GM23338 (cell line): ENCODE data around the gene PCGF3. TPM values are rescaled to one million over a fixed set of nuclear protein-coding genes. Genes with fewer than 3 reads are reported as not detected.

Source experiments
- ATAC-seq: fragments of 200-7000 bp; cut with Tn5 transposase; 3 replicates; pipeline ENCODE4 v1.9.1; 2020
- DNase-seq: peaks from one replicate; pipeline ENCODE4 v3.0.0-alpha.2; 2015; ENCODE audit warnings: low spot score
- H2AFZ ChIP-seq: fragments of 200-600 bp; sonication (generic); 2 replicates; pipeline ENCODE4 v1.8.0; 2016; ENCODE audit warnings: antibody characterized with exemption, mild to moderate bottlenecking, moderate library complexity
- H3F3A ChIP-seq: fragments of 200-600 bp; sonication (generic); replicated peaks from 2 replicates; pipeline ENCODE4 v1.8.0; 2017; ENCODE audit warnings: antibody characterized with exemption, mixed run types, low read depth
- H3K27ac ChIP-seq: fragments of 200-600 bp; sonication (generic); 2 replicates; pipeline ENCODE4 v1.6.1; 2016; ENCODE audit warnings: low read depth
- H3K27me3 ChIP-seq: fragments of 200-600 bp; sonication (generic); 2 replicates; pipeline ENCODE4 v1.8.0; 2016; ENCODE audit warnings: mild to moderate bottlenecking, mixed run types, moderate library complexity; ENCODE audit not compliant: insufficient read depth
- H3K36me3 ChIP-seq: fragments of 200-600 bp; sonication (generic); 2 replicates; pipeline ENCODE4 v1.8.0; 2016; ENCODE audit warnings: mild to moderate bottlenecking; ENCODE audit not compliant: insufficient read depth
- H3K4me1 ChIP-seq: fragments of 200-600 bp; sonication (generic); 2 replicates; pipeline ENCODE4 v1.8.0; 2016; ENCODE audit warnings: mild to moderate bottlenecking, moderate library complexity; ENCODE audit not compliant: insufficient read depth
- H3K4me2 ChIP-seq: fragments of 200-600 bp; sonication (generic); 2 replicates; pipeline ENCODE4 v1.7.1; 2017; ENCODE audit warnings: mixed run types
- H3K4me3 ChIP-seq: fragments of 200-600 bp; sonication (generic); 2 replicates; pipeline ENCODE4 v1.6.1; 2016; ENCODE audit warnings: mixed run types
- H3K79me2 ChIP-seq: fragments of 200-600 bp; sonication (generic); replicated peaks from 2 replicates; pipeline ENCODE4 v1.8.0; 2017; ENCODE audit warnings: mild to moderate bottlenecking; ENCODE audit not compliant: insufficient read depth
- H3K9me2 ChIP-seq: fragments of 200-600 bp; sonication (generic); 2 replicates; pipeline ENCODE4 v1.8.0; 2017; ENCODE audit not compliant: insufficient read depth
- H4K20me1 ChIP-seq: fragments of 200-600 bp; sonication (generic); replicated peaks from 2 replicates; pipeline ENCODE4 v1.8.0; 2017; ENCODE audit warnings: mild to moderate bottlenecking; ENCODE audit not compliant: insufficient read depth
- H3K27ac Mint-ChIP-seq: 2 replicates; pipeline ENCODE4 v1.8.0; 2020; ENCODE audit warnings: inconsistent platforms, mild to moderate bottlenecking, moderate library complexity, mixed read lengths
- H3K27me3 Mint-ChIP-seq: 3 replicates; pipeline ENCODE4 v1.8.0; 2022; ENCODE audit warnings: low read depth, mild to moderate bottlenecking, moderate library complexity, mixed read lengths, inconsistent platforms; ENCODE audit not compliant: insufficient read depth, poor library complexity
- H3K36me3 Mint-ChIP-seq: 3 replicates; pipeline ENCODE4 v1.8.0; 2021; ENCODE audit warnings: low read depth, mild to moderate bottlenecking, inconsistent platforms, moderate library complexity, mixed read lengths
- H3K4me1 Mint-ChIP-seq: 3 replicates; pipeline ENCODE4 v1.8.0; 2020; ENCODE audit warnings: mild to moderate bottlenecking, inconsistent platforms, mixed read lengths
- H3K4me3 Mint-ChIP-seq: 3 replicates; pipeline ENCODE4 v1.8.0; 2021; ENCODE audit warnings: moderate library complexity, mild to moderate bottlenecking, inconsistent platforms, mixed read lengths
- H3K9me3 Mint-ChIP-seq: 3 replicates; pipeline ENCODE4 v1.8.0; 2020; ENCODE audit warnings: moderate library complexity, mild to moderate bottlenecking, inconsistent platforms, mixed read lengths
- ETS1 ChIP-seq: IDR thresholded peaks from 2 replicates; pipeline ENCODE4 v1.6.1; 2016; ENCODE audit warnings: antibody characterized with exemption
- EZH2 ChIP-seq: fragments of 200-600 bp; sonication (generic); IDR thresholded peaks from one replicate; pipeline ENCODE4 v1.8.0; 2017; ENCODE audit warnings: antibody characterized with exemption, mild to moderate bottlenecking, low read depth; ENCODE audit not compliant: unreplicated experiment
- EZH2phosphoT487 ChIP-seq: fragments of 200-600 bp; sonication (generic); IDR thresholded peaks from one replicate; pipeline ENCODE4 v1.8.1; 2018; ENCODE audit warnings: antibody characterized with exemption; ENCODE audit not compliant: unreplicated experiment
- NANOG ChIP-seq: IDR thresholded peaks from 2 replicates; pipeline ENCODE4 v1.6.1; 2016; ENCODE audit warnings: antibody characterized with exemption, borderline replicate concordance
- POLR2AphosphoS5 ChIP-seq: IDR thresholded peaks from 2 replicates; pipeline ENCODE4 v1.6.1; 2016; ENCODE audit warnings: antibody characterized with exemption, low read depth
- REST ChIP-seq: IDR thresholded peaks from one replicate; pipeline ENCODE4 v1.6.1; 2018; ENCODE audit warnings: antibody characterized with exemption; ENCODE audit not compliant: unreplicated experiment
- STAT1 ChIP-seq: IDR thresholded peaks from one replicate; pipeline ENCODE4 v1.6.1; 2016; ENCODE audit warnings: antibody characterized with exemption; ENCODE audit not compliant: unreplicated experiment
- ZNF114 ChIP-seq: fragments of 250-450 bp; sonication (Bioruptor Pico); IDR thresholded peaks from 2 replicates; pipeline ENCODE4 v1.5.0; 2020; ENCODE audit warnings: mild to moderate bottlenecking, moderate library complexity
- ZNF331 ChIP-seq: fragments of 250-450 bp; sonication (Bioruptor Pico); IDR thresholded peaks from 2 replicates; pipeline ENCODE4 v1.5.0; 2020; ENCODE audit warnings: low read depth, mild to moderate bottlenecking, moderate library complexity
- ZNF462 ChIP-seq: fragments of 250-450 bp; sonication (Bioruptor Pico); IDR thresholded peaks from 2 replicates; pipeline ENCODE4 v1.5.0; 2020; ENCODE audit warnings: mild to moderate bottlenecking, moderate library complexity
- polyA plus RNA-seq: library from polyadenylated mRNA; unstranded; fragments of >200 nt; fragmentation: Nextera tagmentation; extraction: Ambion mirVana; gene quantifications from 2 replicates; pipeline ENCODE4 v1.2.1, GENCODE V29; 2016
- total RNA-seq: library from RNA; depleted of rRNA; stranded (reverse); fragments of >200 nt; shearing (Covaris generic); gene quantifications from 2 replicates; pipeline ENCODE4 v1.2.3, GENCODE V29; 2014
- TF ChIP-seq, protein P1 (sequence below), 2 experiments: fragments of 200-600 bp in 1 of 2; sonication (generic) in 1 of 2; conservative IDR thresholded peaks; 2 replicates each; pipeline versions ENCODE4 v1.5.1 to v1.6.1; 2016 to 2017; ENCODE audit warnings: antibody characterized with exemption in 2 of 2, low read depth in 2 of 2, mild to moderate bottlenecking in 2 of 2, moderate library complexity in 1 of 2

Gene PCGF3
- total and polyA plus RNA-seq, 2 experiments from 2014 or later, result 33.1 to 49.0 TPM

DNA sequence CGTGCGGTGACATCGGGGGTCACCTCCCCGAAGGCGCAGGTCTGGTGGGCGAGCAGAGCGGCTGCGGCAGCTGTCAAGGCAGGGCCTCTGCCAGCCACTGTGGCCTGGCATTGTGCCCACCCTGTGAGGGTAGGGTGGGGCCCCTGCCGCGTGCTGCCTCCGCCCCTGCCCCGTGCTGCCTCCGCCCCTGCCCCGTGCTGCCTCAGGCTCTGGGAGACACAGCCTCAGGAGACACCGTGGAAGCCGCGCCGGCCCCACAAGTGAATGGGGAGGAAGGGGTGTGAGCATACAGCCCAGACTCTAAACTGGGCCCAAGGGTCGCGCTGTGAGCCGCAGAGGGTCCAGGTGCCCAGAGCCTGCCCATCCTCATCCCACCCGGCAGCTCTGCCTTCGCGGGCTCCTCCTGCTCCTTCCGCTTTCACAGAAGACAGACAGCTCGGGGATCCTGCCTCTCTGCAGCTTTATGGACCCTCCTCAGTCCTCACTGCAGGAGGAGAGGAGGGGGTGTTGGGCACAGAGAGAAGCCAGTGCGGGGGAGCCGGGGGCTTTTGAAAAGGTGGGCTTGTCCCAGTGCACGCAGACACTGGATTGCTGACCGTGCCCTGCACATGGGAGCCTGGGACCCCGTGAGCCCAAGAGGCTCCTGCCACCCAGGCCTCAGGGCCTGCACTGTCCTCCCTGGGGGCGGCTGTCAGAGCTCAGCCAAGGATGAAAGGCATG, 27.4 kb downstream of the PCGF3 start (continued):
- TF ChIP-seq ZNF462 (no peak), ZNF114 (CRISPR knock-in tag) (no peak), NANOG (no peak), EZH2 (no peak), STAT1 (no peak)

DNA sequence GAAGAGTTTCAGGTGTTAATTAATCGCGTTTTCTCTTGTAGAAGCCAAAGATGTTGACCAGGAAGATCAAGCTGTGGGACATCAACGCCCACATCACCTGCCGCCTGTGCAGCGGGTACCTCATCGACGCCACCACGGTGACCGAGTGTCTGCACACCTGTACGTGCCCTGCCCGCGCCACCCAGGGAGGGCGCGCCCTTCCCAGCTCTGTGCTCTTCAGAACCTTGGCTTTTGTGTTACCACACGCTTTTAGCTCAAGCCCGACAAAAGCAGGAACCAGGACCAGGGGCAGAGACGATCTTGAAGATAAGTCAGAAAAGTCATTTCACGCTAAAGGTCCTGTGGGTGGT, 28.0 kb downstream of the PCGF3 start:
- H3K36me3 ChIP-seq, result peaks cover 24% of the 10 kb centered on the region
- Mint-ChIP-seq H3K9me3 (no peaks in the 10 kb centered on the region), H3K27me3 (peaks cover 5% of the 10 kb centered on the region), H3K36me3 (peaks cover 50% of the 10 kb centered on the region), H3K27ac (no peak overlapping the region), H3K4me3 (no peak overlapping the region), H3K4me1 (no peaks in the 10 kb centered on the region)
- DNase-seq, result no peak
- TF ChIP-seq ZNF331, result no peak
- no peak for TF ChIP-seq ETS1
- no peak for TF ChIP-seq REST
- TF ChIP-seq STAT1, result no peak
- TF ChIP-seq POLR2AphosphoS5, result no peak
- TF ChIP-seq EZH2phosphoT487, result no peak
- TF ChIP-seq, protein P1, sequence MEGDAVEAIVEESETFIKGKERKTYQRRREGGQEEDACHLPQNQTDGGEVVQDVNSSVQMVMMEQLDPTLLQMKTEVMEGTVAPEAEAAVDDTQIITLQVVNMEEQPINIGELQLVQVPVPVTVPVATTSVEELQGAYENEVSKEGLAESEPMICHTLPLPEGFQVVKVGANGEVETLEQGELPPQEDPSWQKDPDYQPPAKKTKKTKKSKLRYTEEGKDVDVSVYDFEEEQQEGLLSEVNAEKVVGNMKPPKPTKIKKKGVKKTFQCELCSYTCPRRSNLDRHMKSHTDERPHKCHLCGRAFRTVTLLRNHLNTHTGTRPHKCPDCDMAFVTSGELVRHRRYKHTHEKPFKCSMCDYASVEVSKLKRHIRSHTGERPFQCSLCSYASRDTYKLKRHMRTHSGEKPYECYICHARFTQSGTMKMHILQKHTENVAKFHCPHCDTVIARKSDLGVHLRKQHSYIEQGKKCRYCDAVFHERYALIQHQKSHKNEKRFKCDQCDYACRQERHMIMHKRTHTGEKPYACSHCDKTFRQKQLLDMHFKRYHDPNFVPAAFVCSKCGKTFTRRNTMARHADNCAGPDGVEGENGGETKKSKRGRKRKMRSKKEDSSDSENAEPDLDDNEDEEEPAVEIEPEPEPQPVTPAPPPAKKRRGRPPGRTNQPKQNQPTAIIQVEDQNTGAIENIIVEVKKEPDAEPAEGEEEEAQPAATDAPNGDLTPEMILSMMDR (conservative IDR thresholded peaks at IDR 0.05; ENCODE audit: low read depth in 2 of 2), result no peak
- TF ChIP-seq EZH2, result no peak
- no peak for TF ChIP-seq NANOG
- peaks cover 9% of the 10 kb centered on the region for H3K79me2 ChIP-seq
- H4K20me1 ChIP-seq, result peaks cover 6% of the 10 kb centered on the region; the same call in 1 of the 2 replicates
- no peak overlapping the region for H2AFZ ChIP-seq
- H3K4me3 ChIP-seq, result no peak overlapping the region
- H3K27ac ChIP-seq, result no peak overlapping the region
- ATAC-seq, result no peak
- H3K9me2 ChIP-seq, result no peaks in the 10 kb centered on the region
- no peaks in the 10 kb centered on the region for H3K4me1 ChIP-seq
- H3K27me3 ChIP-seq, result no peaks in the 10 kb centered on the region
- peaks cover 6% of the 10 kb centered on the region; the same call in 1 of the 2 replicates for H3F3A ChIP-seq
- no peak overlapping the region for H3K4me2 ChIP-seq
